Testis (tissue), 3 donors: Measurements from ENCODE around the gene TMEM272. TPM values are rescaled to one million over a fixed set of nuclear protein-coding genes. Genes with fewer than 3 reads are reported as not detected.

Experiments used
- DNase-seq: peaks from one replicate; pipeline ENCODE4 v3.0.0-alpha.2; 2019
- H3K27ac ChIP-seq, 2 donors: fragments of 200-600 bp; sonication (generic); one replicate each; pipeline ENCODE4 v1.5.1; 2019
- H3K27me3 ChIP-seq: fragments of 200-600 bp; sonication (generic); one replicate; pipeline ENCODE4 v1.5.1; 2019
- H3K36me3 ChIP-seq: fragments of 200-600 bp; sonication (generic); one replicate; pipeline ENCODE4 v1.5.1; 2017; ENCODE audit warnings: low read depth; ENCODE audit errors: missing control alignments
- H3K4me1 ChIP-seq: fragments of 200-600 bp; sonication (generic); one replicate; pipeline ENCODE4 v1.5.1; 2019
- H3K4me3 ChIP-seq, 2 donors: fragments of 200-600 bp; sonication (generic); one replicate each; pipeline ENCODE4 v1.5.1; 2017 to 2019
- H3K9me3 ChIP-seq: fragments of 200-600 bp; sonication (generic); one replicate; pipeline ENCODE4 v1.5.1; 2017
- CTCF ChIP-seq, 3 experiments: fragments of 450-650 bp in 2 of 3; fragments of 200-600 bp in 1 of 3; sonication (generic) in 1 of 3; IDR thresholded peaks; one replicate each; pipeline ENCODE4 v1.5.1; 2016 to 2019; ENCODE audit warnings: antibody characterized with exemption in 3 of 3, mild to moderate bottlenecking in 2 of 3, moderate library complexity in 1 of 3
- POLR2A ChIP-seq: fragments of 450-650 bp; IDR thresholded peaks from one replicate; pipeline ENCODE4 v1.6.1; 2017; ENCODE audit warnings: antibody characterized with exemption, mild to moderate bottlenecking, moderate library complexity
- WGBS, 2 donors: methylation state at CpG; one replicate each; pipeline ENCODE4 v1.1.5; 2018; 5-methylcytosine and 5-hydroxymethylcytosine counted together
- intact Hi-C: fragments of 100-400 bp; cut with DNase I; formaldehyde crosslinking; loops from one replicate; pipeline ENCODE4 v1.15.1; 2023; ENCODE audit warnings: low total_unique reads
- polyA plus RNA-seq: library from polyadenylated mRNA; stranded (reverse); fragments of 350-450 nt; fragmentation: Illumina TruSeq; extraction: RNeasy Lipid Tissue Mini Kit (QIAGEN cat#74804); gene quantifications from one replicate; pipeline ENCODE4 v1.2.3, GENCODE V29; 2014; ENCODE audit warnings: low read depth, low replicate concordance; ENCODE audit not compliant: insufficient read depth
- total RNA-seq, 2 donors: library from RNA; depleted of rRNA; stranded (reverse); fragments of >200 nt; gene quantifications; one replicate each; pipeline ENCODE4 v1.2.3, GENCODE V29; 2016

TMEM272 gene
- total and polyA plus RNA-seq, 3 donors from 2014 or later = 0.50 to 1.9 (median 1.7) TPM

GRCh38 chr13:51883226-51883600, 38.2 kb upstream of the TMEM272 start:
- no peak for DNase-seq
- Histone ChIP-seq H3K9me3 (no peaks in the 10 kb centered on the region), H3K4me1 (no peaks in the 10 kb centered on the region), H3K27ac (no peak overlapping the region), H3K4me3 (no peak overlapping the region), H3K27me3 (no peaks in the 10 kb centered on the region), H3K36me3 (no peaks in the 10 kb centered on the region)
- 75 to 76% methylated on average over 5 of the region's 5 CpGs for WGBS, 2 donors
- TF ChIP-seq POLR2A (no peak), CTCF (IDR thresholded peaks at IDR 0.05) (no peak)
- intact Hi-C loops = no loop called here

- no peaks in the 10 kb centered on the region for H3K9me3 ChIP-seq
- no peak overlapping the region for H3K4me3 ChIP-seq
- H3K4me1 ChIP-seq = no peaks in the 10 kb centered on the region
- intact Hi-C loops = no loop called here
- DNase-seq = no peak
- 93 to 94% methylated on average over 4 to 6 of the region's 6 CpGs for WGBS, 2 donors
- TF ChIP-seq POLR2A (no peak), CTCF (IDR thresholded peaks at IDR 0.05) (no peak)
- no peaks in the 10 kb centered on the region for H3K36me3 ChIP-seq
- no peak overlapping the region for H3K27ac ChIP-seq
- no peaks in the 10 kb centered on the region for H3K27me3 ChIP-seq
Observed at GRCh38 chr13:51882570-51883225, 37.7 kb upstream of the TMEM272 start.

- no peak overlapping the region for H3K27ac ChIP-seq
- H3K36me3 ChIP-seq = no peaks in the 10 kb centered on the region
- WGBS, 2 donors = 95 to 97% methylated on average over 1 of the region's 1 CpG
- TF ChIP-seq CTCF (IDR thresholded peaks at IDR 0.05) = no peak
- no peak for TF ChIP-seq POLR2A
- intact Hi-C loops = no loop called here
- no peaks in the 10 kb centered on the region for H3K9me3 ChIP-seq
- no peak overlapping the region for H3K4me3 ChIP-seq
- H3K4me1 ChIP-seq = no peaks in the 10 kb centered on the region
- no peak for DNase-seq
- no peaks in the 10 kb centered on the region for H3K27me3 ChIP-seq
Observed at GRCh38 chr13:51881296-51881695, 36.3 kb upstream of the TMEM272 start.

- Histone ChIP-seq H3K27me3 (no peaks in the 10 kb centered on the region), H3K27ac (no peak overlapping the region), H3K36me3 (no peaks in the 10 kb centered on the region), H3K9me3 (no peaks in the 10 kb centered on the region), H3K4me1 (no peaks in the 10 kb centered on the region), H3K4me3 (no peak overlapping the region)
- intact Hi-C loops = no loop called here
- TF ChIP-seq CTCF (IDR thresholded peaks at IDR 0.05) = no peak
- no peak for TF ChIP-seq POLR2A
- 83 to 84% methylated on average over 4 of the region's 4 CpGs for WGBS, 2 donors
- DNase-seq = no peak
Observed at GRCh38 chr13:51879133-51879532, 34.2 kb upstream of the TMEM272 start.

GRCh38 chr13:51874651-51875050, 29.7 kb upstream of the TMEM272 start:
- intact Hi-C loops = no loop called here
- H3K9me3 ChIP-seq = no peaks in the 10 kb centered on the region
- H3K27me3 ChIP-seq = no peaks in the 10 kb centered on the region
- 65 to 69% methylated on average over 11 of the region's 11 CpGs for WGBS, 2 donors
- no peaks in the 10 kb centered on the region for H3K36me3 ChIP-seq
- H3K4me3 ChIP-seq = no peak overlapping the region
- no peak overlapping the region for H3K27ac ChIP-seq
- no peaks in the 10 kb centered on the region for H3K4me1 ChIP-seq
- DNase-seq = no peak
- TF ChIP-seq POLR2A (no peak), CTCF (IDR thresholded peaks at IDR 0.05) (no peak)
